ENCODE data around the gene NEU2. TPM values are rescaled to one million over a fixed set of nuclear protein-coding genes. Genes with fewer than 3 reads are reported as not detected.

Gene NEU2
- polyA plus RNA-seq, 3 donors: not detected

DNA sequence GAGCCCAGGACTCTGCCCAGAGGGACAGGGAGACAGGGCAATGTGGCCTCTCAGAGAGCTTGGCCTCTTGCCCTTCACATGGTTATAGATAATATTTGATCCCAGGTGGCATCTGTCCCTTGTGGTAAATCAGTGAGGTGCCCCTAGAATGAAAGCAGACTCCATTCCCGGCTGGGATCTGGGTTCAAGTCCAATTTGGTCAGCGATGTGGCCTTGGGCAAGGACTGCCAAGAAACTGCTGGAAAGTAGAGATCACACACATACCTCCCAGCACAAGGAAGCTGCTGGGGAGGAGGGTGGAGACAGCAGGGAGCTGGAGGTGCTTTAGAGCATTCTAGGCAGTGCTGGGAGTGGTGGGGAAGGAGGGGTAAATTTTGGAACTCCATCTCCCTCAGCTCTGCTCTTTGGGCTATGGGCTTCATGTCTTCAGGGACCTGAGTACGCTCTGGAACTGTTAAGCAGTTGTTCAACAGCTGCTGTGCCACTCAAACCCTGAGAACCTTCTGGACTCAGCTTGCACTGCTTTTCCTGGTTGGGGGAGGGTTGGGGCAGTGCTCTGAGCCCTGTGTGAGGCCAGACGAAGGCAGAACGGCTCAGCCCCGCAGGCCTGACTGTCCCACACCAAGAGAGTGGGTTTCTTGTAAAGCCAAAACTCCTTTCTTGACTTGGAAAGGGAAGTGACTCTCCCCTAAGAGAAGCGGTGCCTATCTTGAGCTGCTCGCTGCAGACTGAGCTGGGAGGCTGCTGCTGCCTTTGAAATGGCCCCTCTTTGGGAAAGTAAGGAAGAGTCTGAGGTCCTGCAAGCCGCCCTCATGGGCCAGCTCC is 50.7 kb downstream of the NEU2 start:
- WGBS, 3 donors: 42 to 67% (median 57%) methylated on average over 9 of the region's 9 CpGs
- H3K27ac ChIP-seq (ENCODE audit: low read depth, low read length): no peak overlapping the region

- WGBS, 3 donors: 60 to 83% (median 76%) methylated on average over 8 of the region's 8 CpGs
- no peak overlapping the region for H3K27ac ChIP-seq (ENCODE audit: low read depth, low read length)
Measured at GRCh38 chr2:233083782-233084181, 51.3 kb downstream of the NEU2 start.

- no peak overlapping the region for H3K27ac ChIP-seq (ENCODE audit: low read depth, low read length)
- WGBS, 3 donors: 36 to 72% (median 42%) methylated on average over 13 of the region's 13 CpGs
Measured at GRCh38 chr2:233084488-233084887, 52.0 kb downstream of the NEU2 start.

Other genes with a start within 250 kb of the NEU2 start
- gene SNORC, start 162.4 kb upstream of the NEU2 start, polyA plus RNA-seq: under 1 TPM; 0.34 to 0.91 (median 0.67) TPM
- 1 to 10 TPM in 1 of 3 donors, under 1 TPM in 2; 0.11 to 2.2 (median 0.58) TPM for gene NGEF, start 19.4 kb upstream of the NEU2 start, polyA plus RNA-seq
- 10 to 100 TPM in 1 of 3 donors, 1 to 10 TPM in 2; 2.8 to 15.2 (median 8.1) TPM for gene INPP5D, start 27.7 kb downstream of the NEU2 start, polyA plus RNA-seq
- 10 to 100 TPM in 2 of 3 donors, 1 to 10 TPM in 1; 7.9 to 11.0 (median 10.6) TPM for gene ATG16L1, start 219.0 kb downstream of the NEU2 start, polyA plus RNA-seq